ENCODE data around the gene PLD5. TPM values are rescaled to one million over a fixed set of nuclear protein-coding genes. Genes with fewer than 3 reads are reported as not detected.

PLD5 gene
- polyA plus RNA-seq, 3 donors, result not detected

GRCh38 chr1:242435200-242435599 is 89.3 kb downstream of the PLD5 start:
- Histone ChIP-seq H3K27ac (ENCODE audit: low read depth in 1 of 2, low read length in 2 of 2) (no peak overlapping the region), H4K20me1 (ENCODE audit: insufficient read depth, low read length) (no peaks in the 10 kb centered on the region), H3K9ac (ENCODE audit: insufficient read depth, low read length, poor library complexity, severe bottlenecking) (no peak overlapping the region), H3K36me3 (replicated peaks in 1 of 2; ENCODE audit: control insufficient read depth in 1 of 2, insufficient read depth in 2 of 2, low read length in 2 of 2) (no peaks in the 10 kb centered on the region), H2AFZ (ENCODE audit: insufficient read depth, low read depth, low read length, poor library complexity, severe bottlenecking) (no peak overlapping the region), H3K4me3 (replicated peaks in 1 of 3; ENCODE audit: low read depth in 2 of 3, low read length in 3 of 3) (no peak overlapping the region), H3K79me2 (ENCODE audit: insufficient read depth, low read length) (no peaks in the 10 kb centered on the region), H3K9me3 (replicated peaks in 1 of 2; ENCODE audit: control insufficient read depth in 1 of 2, insufficient read depth in 1 of 2, low read length in 2 of 2) (no peaks in the 10 kb centered on the region), H3K4me2 (replicated peaks; ENCODE audit: extremely low read depth, low read length, poor library complexity, severe bottlenecking) (no peak overlapping the region), H3K27me3 (ENCODE audit: control insufficient read depth in 2 of 2, insufficient read depth in 2 of 2, low read length in 2 of 2) (no peaks in the 10 kb centered on the region), H3K4me1 (ENCODE audit: control insufficient read depth in 1 of 2, insufficient read depth in 2 of 2, low read length in 2 of 2) (no peaks in the 10 kb centered on the region)
- peaks cover 0 to 11% (median 3%) of the 10 kb centered on the region in 7 donors for H3K9me3 Mint-ChIP-seq
- no peak for DNase-seq
- H3K4me3 Mint-ChIP-seq, result no peak overlapping the region
- WGBS (ENCODE audit: insufficient coverage), result no CpG with 5 or more reads among the region's 2 CpGs
- no peaks in the 10 kb centered on the region for H3K4me1 Mint-ChIP-seq
- intact Hi-C loops (cut with micrococcal nuclease), result no loop called here
- no peak for TF ChIP-seq CTCF (IDR thresholded peaks at IDR 0.05)
- peaks cover 0 to 2% (median 0%) of the 10 kb centered on the region in 3 donors for H3K27me3 Mint-ChIP-seq (ENCODE audit: low read depth in 3 of 3)
- no peaks in the 10 kb centered on the region for H3K36me3 Mint-ChIP-seq
- no peak overlapping the region for H3K27ac Mint-ChIP-seq

DNA sequence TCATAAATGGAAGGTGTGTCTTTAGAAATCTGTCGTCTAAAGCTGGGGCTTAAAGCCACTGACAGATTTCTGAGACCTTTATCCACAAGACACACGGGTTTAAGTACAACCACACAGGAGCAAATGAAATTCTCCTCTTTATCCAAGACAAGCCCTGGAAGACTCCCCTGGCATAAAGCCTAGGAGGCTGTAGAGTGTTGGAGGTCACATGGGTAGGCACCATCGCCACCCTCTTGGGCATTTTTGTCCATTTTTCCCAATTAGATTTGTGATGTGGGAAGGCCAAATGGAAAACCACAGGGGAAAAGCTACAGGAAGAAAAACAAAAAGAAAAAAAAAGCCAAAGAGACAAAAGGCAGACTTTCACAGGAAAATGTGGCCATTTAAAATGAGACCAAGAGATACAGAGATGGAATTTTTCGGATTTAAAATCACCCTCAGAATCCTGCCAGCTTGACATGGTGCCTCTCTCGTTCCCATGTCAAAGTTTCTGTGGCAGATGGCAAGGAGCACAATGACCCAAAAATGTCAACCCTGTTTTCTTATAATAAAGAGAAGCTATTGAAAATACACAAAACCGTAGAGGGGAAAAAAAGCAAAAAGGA is 91.9 kb downstream of the PLD5 start:
- Histone ChIP-seq H3K9me3 (replicated peaks in 1 of 2; ENCODE audit: control insufficient read depth in 1 of 2, insufficient read depth in 1 of 2, low read length in 2 of 2) (no peaks in the 10 kb centered on the region), H3K79me2 (ENCODE audit: insufficient read depth, low read length) (no peaks in the 10 kb centered on the region), H3K9ac (ENCODE audit: insufficient read depth, low read length, poor library complexity, severe bottlenecking) (no peak overlapping the region), H2AFZ (ENCODE audit: insufficient read depth, low read depth, low read length, poor library complexity, severe bottlenecking) (no peak overlapping the region), H3K27me3 (ENCODE audit: control insufficient read depth in 2 of 2, insufficient read depth in 2 of 2, low read length in 2 of 2) (no peaks in the 10 kb centered on the region), H4K20me1 (ENCODE audit: insufficient read depth, low read length) (no peaks in the 10 kb centered on the region), H3K27ac (ENCODE audit: low read depth in 1 of 2, low read length in 2 of 2) (no peak overlapping the region), H3K4me2 (replicated peaks; ENCODE audit: extremely low read depth, low read length, poor library complexity, severe bottlenecking) (no peak overlapping the region), H3K36me3 (replicated peaks in 1 of 2; ENCODE audit: control insufficient read depth in 1 of 2, insufficient read depth in 2 of 2, low read length in 2 of 2) (no peaks in the 10 kb centered on the region), H3K4me3 (replicated peaks in 1 of 3; ENCODE audit: low read depth in 2 of 3, low read length in 3 of 3) (no peak overlapping the region), H3K4me1 (ENCODE audit: control insufficient read depth in 1 of 2, insufficient read depth in 2 of 2, low read length in 2 of 2) (no peaks in the 10 kb centered on the region)
- Mint-ChIP-seq H3K4me3 (no peak overlapping the region), H3K27ac (no peak overlapping the region), H3K4me1 (no peaks in the 10 kb centered on the region), H3K36me3 (no peaks in the 10 kb centered on the region), H3K27me3 (ENCODE audit: low read depth in 3 of 3) (peaks cover 0 to 2% (median 0%) of the 10 kb centered on the region in 3 donors), H3K9me3 (peaks cover 0 to 8% (median 2%) of the 10 kb centered on the region in 7 donors)
- 67% methylated on average over 1 of the region's 6 CpGs for WGBS (ENCODE audit: insufficient coverage)
- no peak for DNase-seq
- intact Hi-C loops (cut with micrococcal nuclease), result no loop called here
- no peak for TF ChIP-seq CTCF (IDR thresholded peaks at IDR 0.05)
